Activated CD4-positive, alpha-beta T cell treated with anti-CD3 and anti-CD28 coated beads for 24 hours (primary cell): Measurements from ENCODE around the gene TENM4.

Experiments
- DNase-seq, 2 donors: peaks; one replicate each; pipeline ENCODE4 v3.0.0-alpha.2; 2020; ENCODE audit warnings: low read depth in 2 of 2

TENM4 gene

DNA sequence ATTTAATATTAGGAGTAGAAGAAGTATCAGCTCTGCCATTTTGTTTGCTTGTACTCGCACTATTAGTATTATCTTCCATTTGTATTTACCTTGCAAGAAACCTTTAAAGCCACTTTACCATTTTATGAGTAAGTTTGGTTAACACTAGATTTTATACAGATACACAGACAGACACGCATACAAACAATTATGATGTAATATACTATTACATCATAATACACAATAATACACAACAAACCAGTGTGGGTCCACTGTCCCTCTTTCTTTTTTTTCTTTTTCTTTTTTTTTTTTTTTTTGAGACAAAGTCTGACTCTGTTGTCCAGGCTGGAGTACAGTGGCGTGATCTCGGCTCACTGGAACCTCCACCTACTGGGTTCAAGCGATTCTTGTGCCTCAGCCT lies 695.9 kb downstream of the TENM4 start:
- DNase-seq: no peak

DNA sequence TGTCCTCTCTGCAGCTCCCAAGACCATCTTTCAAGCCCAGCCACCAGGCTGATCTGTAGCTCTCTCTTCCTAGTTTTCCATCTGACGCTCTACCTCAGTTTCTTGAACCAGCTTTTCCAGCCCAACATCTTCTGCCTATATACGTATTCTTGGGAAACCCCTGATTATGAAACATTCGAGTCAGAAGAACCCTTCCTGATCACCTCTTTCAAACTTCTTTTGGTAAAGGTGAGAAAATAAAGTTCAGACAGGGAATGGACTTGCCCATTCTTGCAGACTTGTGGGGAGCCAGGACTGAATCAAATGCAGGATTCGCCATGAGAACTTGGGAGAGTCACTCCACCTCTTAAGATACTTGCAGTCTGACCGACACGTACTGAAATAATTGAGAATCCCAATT lies 696.6 kb downstream of the TENM4 start:
- DNase-seq: no peak

DNA sequence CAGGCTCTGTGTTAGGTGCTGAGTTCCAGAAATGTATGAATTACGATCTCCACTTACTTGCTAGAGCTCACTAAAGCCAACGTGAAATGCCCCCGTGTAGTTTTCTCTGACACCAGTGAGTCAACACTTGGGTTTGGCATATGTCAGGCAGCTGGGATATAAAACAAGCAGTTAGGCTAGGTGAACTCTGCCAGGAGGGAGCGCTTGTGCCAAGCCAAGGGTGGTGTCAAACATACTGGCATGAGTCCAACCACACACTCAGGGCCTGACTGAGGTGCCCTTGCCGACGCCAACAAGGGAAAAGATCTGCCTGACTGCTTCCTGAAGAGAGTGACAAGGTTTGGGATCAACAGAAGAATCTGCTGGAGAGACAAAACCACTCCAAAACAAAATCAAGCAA lies 698.4 kb downstream of the TENM4 start:
- DNase-seq: no peak

DNA sequence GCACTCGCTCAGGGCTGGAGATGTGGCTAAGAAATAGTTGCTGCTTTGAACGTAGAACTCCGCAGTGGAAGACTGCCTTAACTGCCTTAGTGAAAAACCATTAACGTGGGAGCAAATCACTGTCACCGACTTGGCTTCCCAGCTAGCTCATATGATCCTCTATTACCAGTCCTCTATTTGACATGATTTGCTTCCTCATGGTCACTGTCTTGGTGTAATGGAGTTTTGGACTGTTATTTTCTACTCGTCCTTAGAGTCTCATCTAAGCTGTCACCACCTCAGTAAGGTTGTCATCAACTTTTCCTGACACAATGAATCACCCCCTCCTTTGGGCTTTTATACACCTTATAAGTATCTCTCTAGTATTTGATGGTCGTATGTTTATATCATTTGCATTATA lies 699.1 kb downstream of the TENM4 start:
- no peak for DNase-seq

DNA sequence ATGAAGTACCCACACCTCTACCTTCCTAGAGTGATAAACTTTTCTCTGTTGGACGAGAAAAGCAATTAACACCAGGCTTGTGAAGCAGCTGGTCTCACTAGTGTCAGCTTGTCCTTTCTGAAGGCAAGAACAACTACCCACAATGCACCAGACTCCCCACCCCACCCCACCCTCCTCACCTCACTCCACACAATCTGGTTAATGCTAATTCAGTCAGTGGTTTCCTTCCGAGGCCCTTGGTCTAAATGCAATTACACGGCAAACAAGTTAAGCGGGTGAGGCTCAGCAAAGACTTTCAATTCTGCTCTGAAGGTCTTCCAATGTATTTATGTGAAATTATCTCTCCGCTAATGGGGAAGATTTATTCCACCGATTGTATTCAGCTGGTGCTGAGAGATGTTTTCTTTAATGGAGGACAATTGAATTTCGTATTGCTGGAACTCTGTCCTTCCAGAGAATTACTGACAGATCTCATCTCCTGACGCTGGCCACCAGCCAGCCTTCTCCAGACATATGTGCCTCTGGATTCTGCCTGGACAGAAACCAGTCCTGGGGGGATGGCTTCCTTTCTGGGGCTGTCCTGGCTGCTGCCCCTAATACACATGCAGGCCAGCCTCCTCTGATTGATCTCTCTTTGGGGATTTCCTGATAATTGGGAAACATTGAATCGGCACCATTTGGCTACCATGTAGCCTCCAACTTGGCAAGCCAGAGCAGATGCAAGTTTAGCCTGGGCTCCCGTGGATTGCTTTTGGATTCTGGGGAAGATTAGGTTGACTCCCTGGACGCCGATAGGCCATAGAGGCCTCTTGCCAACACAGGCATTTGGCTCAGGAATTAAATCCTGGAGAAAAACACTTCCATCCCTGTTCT lies 700.4 kb downstream of the TENM4 start:
- DNase-seq: no peak

DNA sequence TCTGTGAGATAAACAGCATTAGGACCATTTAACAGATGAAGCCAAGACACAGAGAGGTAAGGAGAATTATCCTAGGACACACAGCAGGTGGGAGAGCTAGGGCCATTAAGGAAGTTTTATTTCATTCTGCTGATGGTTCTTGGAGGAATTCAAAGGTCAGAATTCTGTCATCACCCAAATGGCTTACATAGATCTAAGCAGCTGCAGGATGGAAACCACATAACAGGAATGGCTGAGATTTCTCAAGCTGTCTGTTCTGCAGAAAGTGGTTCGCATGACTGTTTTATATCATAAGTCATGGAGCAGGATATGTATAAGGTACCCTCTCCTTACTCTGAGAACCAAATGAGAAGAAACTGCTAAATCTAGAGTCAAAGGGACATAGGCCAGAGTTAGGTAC lies 702.9 kb downstream of the TENM4 start:
- no peak for DNase-seq

DNA sequence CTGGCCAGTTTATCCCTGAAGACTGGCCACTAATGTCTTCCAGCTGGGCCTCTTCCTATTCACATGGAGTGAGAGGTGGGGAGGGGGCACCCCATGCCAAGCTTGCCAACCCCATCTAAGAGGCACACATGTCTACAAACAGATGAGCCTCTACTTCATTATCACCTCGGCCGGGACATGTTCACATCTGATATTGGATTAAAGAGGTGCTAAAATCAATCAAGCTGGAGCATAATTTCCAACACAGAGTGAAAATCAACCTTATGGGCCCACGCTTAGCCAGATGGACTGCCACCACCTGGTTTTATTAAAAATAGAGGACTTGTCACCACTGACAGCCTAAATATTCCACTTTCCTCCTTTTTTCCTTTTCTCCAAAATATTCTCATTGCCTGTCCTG lies 703.5 kb downstream of the TENM4 start:
- no peak for DNase-seq

DNA sequence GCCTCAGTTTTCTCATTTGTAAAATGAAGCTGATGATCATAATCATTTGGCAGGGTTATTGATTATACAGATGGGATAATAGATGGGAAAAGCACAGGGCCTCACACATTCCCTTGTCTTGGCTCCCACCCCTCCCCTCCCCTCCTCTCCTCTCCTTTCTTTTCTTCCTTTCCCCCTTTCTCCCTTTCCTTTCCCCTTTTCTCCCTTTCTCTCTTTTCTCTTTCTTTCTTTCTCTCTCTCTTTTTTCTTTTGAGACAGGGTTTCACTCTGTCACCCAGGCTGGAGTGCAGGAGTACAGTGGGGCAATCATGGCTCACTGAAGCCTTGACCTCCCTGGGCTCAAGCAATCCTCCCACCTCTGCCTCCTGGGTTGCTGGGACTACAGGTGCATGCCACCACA lies 705.1 kb downstream of the TENM4 start:
- no peak for DNase-seq

DNA sequence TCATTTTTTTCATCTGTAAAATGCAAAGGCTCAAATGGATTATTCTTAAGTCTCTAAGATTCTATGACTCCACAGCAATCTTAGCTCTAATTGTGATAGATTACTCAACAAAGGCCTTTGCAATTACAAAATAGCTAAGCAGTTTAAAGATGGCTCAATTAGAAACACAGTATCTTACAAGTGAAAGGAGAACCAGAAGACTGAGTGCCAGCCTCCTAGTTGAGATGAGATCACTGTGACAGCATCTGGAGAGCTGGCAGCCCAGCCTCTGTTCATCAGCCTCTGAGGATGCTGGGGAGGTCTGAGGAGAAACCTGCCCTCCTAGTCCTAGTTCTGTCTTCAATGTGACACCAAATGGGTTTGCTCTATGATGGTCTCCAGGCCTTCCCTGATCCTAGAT lies 707.8 kb downstream of the TENM4 start:
- no peak for DNase-seq

DNA sequence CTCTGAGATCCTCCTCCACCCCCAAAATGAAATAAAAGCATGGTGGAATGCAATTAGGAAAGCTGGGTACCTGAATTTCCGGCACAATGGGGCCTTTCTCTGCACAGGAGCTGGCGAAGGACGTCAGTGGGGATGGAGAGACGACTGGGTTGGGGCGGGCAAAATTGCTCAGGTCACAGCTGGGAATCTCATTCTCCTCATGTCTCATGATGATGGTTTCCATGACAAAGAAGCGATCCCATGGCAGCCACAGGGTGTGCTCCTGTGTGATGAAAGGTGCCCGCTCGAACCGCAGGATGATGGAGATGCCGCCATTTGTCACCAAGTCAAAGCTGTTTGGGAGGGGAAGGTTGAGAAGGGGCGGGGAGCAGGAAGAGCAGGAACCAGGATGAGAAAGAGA lies 708.6 kb downstream of the TENM4 start:
- DNase-seq: no peak

DNA sequence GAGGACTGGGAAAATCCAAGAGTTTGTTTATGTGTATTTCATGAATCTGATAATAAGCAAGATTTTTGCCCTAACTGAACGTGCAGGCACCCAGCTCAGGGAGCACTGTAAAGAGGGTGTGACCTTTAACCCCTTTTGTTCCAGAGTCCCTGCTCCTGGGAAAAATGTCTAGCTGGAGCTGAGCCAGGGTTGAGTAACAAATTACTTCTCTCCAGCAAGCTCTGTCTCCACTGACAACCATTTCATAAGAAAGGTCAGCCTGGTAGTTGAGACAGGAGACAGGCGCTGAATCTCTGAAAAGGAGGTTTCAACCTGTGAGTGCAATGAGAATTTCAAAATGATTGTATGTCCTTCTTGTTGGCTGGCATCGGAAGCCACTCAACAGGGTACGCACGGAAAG lies 709.8 kb downstream of the TENM4 start:
- DNase-seq: no peak

DNA sequence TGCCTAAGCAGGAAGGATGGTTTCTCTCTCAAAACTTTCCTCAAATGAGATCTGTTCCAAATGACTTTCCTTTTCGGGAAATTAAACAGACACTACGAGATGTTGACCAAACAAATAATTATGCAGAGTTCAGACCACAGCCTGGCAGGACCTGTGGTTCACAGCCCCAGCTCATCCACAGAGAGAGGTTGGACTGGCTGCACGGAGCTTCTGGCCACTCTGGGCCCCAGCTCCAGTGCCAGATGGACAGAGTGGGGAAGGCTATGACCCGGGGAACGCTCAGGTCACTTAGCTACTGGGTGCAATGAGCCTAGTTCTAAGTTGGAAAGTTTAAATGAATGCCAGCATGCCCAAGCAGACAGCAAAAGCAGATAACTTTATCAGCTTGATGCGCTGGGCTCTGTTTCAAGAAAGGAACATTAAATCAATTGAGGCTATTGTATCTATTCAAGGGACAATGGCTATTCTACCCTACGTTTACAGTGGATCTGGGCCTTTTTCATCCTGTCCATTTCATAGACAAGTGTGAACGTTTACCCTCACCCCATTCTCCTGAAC lies 710.5 kb downstream of the TENM4 start:
- no peak for DNase-seq

DNA sequence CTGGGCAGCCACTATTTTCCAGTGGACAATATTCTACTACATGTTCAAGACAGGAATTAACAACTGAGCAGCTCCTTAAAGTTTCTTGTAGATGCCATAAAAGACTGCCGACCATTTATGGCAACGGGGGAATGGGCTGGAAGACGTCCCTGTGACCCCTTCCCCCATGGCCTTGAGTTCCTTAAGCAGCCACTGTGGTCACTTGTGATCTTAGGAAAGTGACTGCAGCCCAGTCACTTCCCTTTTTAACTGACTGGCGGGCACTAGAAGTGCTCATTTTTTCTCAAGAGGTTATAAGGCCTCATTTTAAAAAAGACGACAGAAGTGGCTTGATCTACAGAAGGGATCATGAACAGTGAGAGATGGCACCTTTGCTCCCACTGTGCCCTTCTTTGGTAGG lies 713.0 kb downstream of the TENM4 start:
- DNase-seq: no peak

DNA sequence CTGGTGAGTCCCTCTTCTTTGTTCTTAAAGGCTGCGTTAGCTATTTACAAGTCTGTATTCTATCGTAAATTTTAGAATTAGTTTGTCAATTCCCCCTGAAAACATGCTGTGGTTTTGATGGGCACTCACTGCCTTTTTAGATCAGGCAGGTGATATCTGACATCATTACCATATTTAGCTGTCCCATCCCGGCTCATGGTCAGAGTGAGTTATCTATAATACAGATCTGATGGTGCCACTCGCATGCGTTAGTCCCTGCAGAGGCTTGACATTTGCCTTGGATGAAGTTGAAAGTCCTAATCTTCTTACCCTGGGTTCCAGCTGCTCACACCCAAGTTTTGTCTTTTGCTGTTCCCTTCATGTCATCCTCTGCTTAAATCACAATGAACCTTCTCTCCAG lies 715.6 kb downstream of the TENM4 start:
- no peak for DNase-seq

DNA sequence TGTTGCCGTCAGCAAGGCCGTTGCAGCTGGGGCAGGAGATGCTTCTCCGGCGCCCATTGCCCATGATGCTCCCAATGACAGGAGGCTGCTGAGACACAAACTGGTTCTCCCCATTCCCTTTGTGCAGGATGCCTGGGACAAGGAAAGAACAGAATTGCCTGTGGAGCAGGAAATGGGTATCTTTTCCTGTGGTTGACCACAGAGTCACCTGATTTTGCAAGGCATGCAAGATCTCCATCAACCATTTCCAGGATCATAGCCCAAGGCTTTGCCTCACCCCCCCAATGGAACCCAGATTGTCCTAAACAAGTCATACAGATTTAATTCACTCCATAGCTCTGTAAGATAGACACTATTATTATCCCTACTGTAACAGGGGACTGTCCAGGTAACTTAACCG lies 718.0 kb downstream of the TENM4 start:
- DNase-seq: no peak

DNA sequence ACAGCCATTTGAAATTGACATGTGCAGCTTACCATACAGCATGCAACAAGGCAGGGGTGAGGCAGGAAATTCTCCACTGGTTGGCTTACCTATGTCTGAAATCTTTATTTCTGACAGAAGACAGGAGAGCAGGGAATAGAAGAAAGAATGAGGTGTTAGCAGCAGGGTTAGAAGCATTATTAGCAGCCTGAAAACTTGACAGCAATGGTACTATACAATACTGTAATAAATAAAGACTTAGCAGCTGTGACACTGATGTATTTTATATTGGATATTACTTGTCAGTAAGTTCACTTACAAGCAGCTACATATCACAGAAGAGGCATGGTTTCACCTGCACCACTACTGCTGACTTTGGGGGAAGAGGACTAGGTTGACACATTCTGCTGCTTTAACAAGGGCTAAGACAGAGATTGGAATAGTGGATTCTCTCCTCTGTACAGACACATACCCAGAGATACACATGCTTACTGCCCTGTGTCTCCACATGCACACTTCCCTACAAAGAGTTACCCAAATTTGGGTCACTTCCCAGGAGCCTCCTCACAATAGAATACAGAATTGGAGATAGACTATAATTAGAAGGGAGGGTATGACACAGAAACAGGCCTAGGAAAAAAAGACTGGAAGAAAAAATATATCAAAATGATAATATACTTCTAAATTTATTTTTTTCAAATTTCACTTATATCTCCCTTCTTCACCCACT lies 720.4 kb downstream of the TENM4 start:
- no peak for DNase-seq

DNA sequence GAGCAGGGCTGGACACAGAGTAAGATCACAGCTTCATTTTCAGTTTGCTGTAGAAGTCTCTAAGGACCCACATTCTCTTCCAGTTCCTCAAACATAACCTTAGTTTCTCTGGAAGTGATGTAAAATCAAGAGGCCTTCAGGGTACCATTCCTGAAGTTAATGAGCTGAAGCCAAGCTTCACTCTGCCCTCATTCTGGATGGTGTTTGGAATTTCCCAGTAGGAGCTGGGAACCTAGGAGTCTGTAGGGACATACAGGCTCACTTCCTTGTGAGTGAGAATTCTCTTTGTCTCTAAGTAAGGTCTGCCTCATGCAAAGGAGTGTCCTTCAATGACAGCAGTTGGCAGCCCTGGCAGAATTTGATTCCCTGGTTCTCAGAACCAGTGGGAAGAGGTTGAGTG lies 723.8 kb downstream of the TENM4 start:
- no peak for DNase-seq

DNA sequence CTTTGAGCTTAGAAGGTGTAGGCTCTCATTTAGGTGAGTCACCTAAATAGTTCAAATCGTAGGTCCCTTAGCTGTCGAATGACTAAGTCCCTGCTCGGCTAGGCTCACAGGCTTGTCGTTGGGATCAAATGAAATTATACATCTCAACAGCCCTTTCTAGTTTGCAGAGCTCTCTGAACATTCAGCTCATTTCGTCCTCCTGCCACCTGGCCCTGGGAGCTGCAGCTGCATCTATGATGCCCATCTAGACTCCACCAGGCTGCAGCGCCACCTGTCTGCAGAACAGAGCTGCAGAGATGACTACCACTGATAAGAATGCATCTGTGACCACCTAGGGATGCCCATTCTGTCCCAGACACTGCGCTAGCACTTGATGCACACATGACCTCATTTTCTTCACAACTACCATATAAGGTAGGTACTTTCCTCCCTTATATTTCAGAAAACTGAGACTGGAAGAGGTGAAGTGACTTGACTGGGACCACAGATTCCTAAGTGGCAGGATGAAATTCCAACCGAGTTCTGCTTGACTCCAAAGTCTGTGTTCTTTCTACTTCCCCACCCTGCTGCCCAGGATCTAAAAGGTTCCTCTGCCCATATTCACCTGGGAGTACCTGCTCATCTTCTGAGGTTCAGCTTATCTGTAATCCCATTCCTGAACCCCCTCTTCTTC lies 725.1 kb downstream of the TENM4 start:
- peak; percentile 8 to 37 for DNase-seq

DNA sequence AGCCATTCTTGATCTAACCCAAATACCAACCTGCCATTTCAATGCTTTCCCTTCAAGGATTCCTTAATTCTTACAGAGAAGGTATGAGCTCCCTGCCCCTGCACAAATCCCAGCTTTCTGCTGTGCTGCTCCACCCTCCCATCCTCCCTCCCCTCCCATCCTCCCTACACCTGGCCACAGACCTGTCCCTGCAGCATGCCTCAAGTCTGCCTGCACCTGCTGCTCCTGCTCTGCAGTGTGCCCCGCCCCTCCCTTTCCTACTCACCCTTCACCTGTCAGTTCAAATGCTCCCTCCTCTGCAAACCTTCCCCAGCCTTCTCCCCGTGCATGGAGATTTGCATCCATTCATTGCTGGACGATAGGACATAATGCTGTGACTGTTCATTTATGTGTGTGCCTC lies 726.3 kb downstream of the TENM4 start:
- no peak for DNase-seq

DNA sequence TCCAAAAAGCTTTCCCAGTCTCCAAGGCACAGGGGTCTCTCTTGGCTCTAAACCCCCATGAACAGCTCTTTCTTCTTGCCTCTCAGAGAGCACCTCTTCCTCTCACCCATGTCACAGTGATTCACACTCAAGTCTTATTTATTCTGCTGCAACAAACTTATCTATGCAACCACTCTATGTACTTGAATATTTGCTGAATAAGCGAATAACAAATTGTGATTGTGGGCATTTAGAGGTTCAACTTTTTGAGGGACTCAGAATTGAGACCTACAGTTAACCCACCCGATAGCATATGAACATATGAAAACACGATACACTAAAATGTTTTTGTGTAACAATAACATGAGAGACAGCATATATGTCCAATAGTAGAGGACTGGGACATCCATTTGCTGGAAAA lies 729.1 kb downstream of the TENM4 start:
- DNase-seq: no peak

DNA sequence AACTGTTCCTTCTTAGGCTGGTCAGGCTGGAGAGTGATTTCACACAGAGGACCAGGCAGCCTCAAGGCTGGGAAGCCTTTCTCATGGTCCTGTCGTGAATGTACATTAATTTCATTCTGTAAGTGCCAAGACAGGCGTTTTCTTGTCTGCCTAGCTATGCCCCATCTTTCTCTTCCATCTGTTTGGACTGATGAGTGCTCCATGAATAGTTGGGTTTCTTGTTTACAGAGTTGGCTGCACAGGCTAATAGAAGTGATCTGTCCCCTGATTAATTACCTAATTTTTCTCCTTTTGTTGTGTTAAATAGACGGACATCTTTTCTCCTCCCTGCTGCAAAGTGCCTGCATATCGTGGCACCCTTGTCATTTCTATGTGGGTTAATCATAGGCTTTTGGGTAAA lies 730.4 kb downstream of the TENM4 start:
- DNase-seq: no peak

DNA sequence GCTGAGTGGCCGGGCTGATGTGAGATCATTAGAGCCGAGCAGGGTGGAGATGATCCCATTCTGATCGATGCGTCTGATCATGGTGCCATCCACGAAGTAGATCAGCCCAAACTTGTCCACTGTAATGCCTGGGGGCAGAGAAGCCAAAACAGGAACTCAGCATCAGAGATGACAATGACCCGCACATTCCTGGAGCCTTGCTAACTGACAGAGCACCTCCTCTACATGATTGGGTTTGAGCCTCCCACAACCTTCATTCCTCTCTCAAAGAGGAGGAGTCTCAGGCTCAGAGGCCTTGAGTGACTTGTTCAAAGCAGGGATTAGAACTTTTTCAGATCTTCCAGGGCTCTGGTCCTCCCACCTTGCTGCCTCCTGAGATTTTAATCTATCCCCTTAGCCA lies 732.4 kb downstream of the TENM4 start:
- no peak for DNase-seq

DNA sequence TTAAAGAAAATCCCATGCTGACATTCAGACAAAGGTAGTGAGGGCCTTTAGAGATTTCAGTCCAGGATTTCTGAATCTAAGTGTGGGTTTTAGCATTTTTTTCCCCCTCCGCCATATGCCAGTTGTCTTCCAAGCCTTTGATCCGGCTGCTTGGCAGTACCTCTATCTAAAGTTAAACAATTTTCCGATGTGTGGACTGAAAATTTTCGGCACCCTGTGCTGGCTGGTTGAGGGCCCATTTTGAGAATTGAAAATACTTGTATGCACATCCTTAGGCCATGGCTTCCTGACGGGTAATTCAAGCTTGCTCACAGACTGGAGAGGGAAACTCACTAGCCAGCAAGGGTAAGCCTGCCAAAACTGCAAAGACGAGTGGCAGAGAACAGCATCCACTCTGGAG lies 734.3 kb downstream of the TENM4 start:
- no peak for DNase-seq
